GM23338 (cell line): ENCODE results near the gene MFSD2B. TPM values are rescaled to one million over a fixed set of nuclear protein-coding genes. Genes with fewer than 3 reads are reported as not detected.

ENCODE experiments used
- ETS1 ChIP-seq: IDR thresholded peaks from 2 replicates; pipeline ENCODE4 v1.6.1; 2016; ENCODE audit warnings: antibody characterized with exemption
- EZH2 ChIP-seq: fragments of 200-600 bp; sonication (generic); IDR thresholded peaks from one replicate; pipeline ENCODE4 v1.8.0; 2017; ENCODE audit warnings: antibody characterized with exemption, mild to moderate bottlenecking, low read depth; ENCODE audit not compliant: unreplicated experiment
- JUNB ChIP-seq: IDR thresholded peaks from one replicate; pipeline ENCODE4 v1.6.1; 2016; ENCODE audit warnings: antibody characterized with exemption; ENCODE audit not compliant: unreplicated experiment
- polyA plus RNA-seq: library from polyadenylated mRNA; unstranded; fragments of >200 nt; fragmentation: Nextera tagmentation; extraction: Ambion mirVana; gene quantifications from 2 replicates; pipeline ENCODE4 v1.2.1, GENCODE V29; 2016
- small RNA-seq: library from RNA; depleted of rRNA; stranded (forward); fragments of <200 nt; gene quantifications from one replicate; pipeline ENCODE3, GENCODE V24; 2014; ENCODE audit warnings: low replicate concordance
- total RNA-seq: library from RNA; depleted of rRNA; stranded (reverse); fragments of >200 nt; shearing (Covaris generic); gene quantifications from 2 replicates; pipeline ENCODE4 v1.2.3, GENCODE V29; 2014; rRNA removed

MFSD2B gene
- total and polyA plus RNA-seq, 2 experiments from 2014 or later, result 0.21 to 2.3 TPM

- no peak for TF ChIP-seq EZH2
- TF ChIP-seq ETS1, result no peak
- no peak for TF ChIP-seq JUNB
Observed at GRCh38 chr2:24075259-24075658, 65.4 kb downstream of the MFSD2B start (continued).

Small RNA genes lying within 50 kb of the gene (small RNA-seq; reads per million reads assigned to genes)
- gene RN7SL610P (not detected), gene RNU6-370P (not detected)

Other genes starting within 250 kb of the MFSD2B start
- gene ATAD2B, start 83.0 kb upstream of the MFSD2B start, total RNA-seq, result 19.3 and 24.3 TPM in 2 replicates
- gene ATAD2B, start 83.0 kb upstream of the MFSD2B start, polyA plus RNA-seq, result 10.2 and 12.4 TPM in 2 replicates
- 12.1 and 17.7 TPM in 2 replicates for gene UBXN2A, start 69.6 kb upstream of the MFSD2B start, total RNA-seq
- gene UBXN2A, start 69.6 kb upstream of the MFSD2B start, polyA plus RNA-seq, result 11.5 and 12.9 TPM in 2 replicates
- gene WDCP, start 37.3 kb downstream of the MFSD2B start, total RNA-seq, result 28.6 and 29.6 TPM in 2 replicates
- 7.1 and 10.5 TPM in 2 replicates for gene WDCP, start 37.3 kb downstream of the MFSD2B start, polyA plus RNA-seq
- gene FKBP1B, start 39.7 kb downstream of the MFSD2B start, total RNA-seq, result 48.2 and 51.3 TPM in 2 replicates
- 75.7 and 77.1 TPM in 2 replicates for gene FKBP1B, start 39.7 kb downstream of the MFSD2B start, polyA plus RNA-seq
- 140 and 172 TPM in 2 replicates for gene SF3B6, start 66.2 kb downstream of the MFSD2B start, total RNA-seq
- 565 and 610 TPM in 2 replicates for gene SF3B6, start 66.2 kb downstream of the MFSD2B start, polyA plus RNA-seq
- gene TP53I3, start 74.7 kb downstream of the MFSD2B start, total RNA-seq, result 35.7 and 36.5 TPM in 2 replicates
- gene TP53I3, start 74.7 kb downstream of the MFSD2B start, polyA plus RNA-seq, result 24.2 and 27.8 TPM in 2 replicates
- gene PFN4, start 113.2 kb downstream of the MFSD2B start, total RNA-seq, result 0.28 TPM in 1 of 2 replicates, not detected in the other
- gene PFN4, start 113.2 kb downstream of the MFSD2B start, polyA plus RNA-seq, result not detected in 2 replicates
- gene FAM228B, start 113.4 kb downstream of the MFSD2B start, total RNA-seq, result 2.9 and 3.4 TPM in 2 replicates
- gene FAM228B, start 113.4 kb downstream of the MFSD2B start, polyA plus RNA-seq, result 4.1 and 7.9 TPM in 2 replicates
- 0.12 and 0.35 TPM in 2 replicates for gene FAM228A, start 165.0 kb downstream of the MFSD2B start, total RNA-seq
- gene FAM228A, start 165.0 kb downstream of the MFSD2B start, polyA plus RNA-seq, result 0.11 and 0.49 TPM in 2 replicates